ENCODE measurements around the gene IHH. TPM values are rescaled to one million over a fixed set of nuclear protein-coding genes. Genes with fewer than 3 reads are reported as not detected.

The IHH gene
- total and polyA plus RNA-seq, 2 of the 8 experiments (the other 6 are each of a cell fraction or from before 2014, with no cell fraction given) = 0.03 TPM; not detected in 1

- TF ChIP-seq RAD21 (IDR thresholded peaks at IDR 0.05 in 1 of 2, conservative IDR thresholded peaks at IDR 0.05 in 1 of 2; ENCODE audit: low read depth in 2 of 2, low read length in 2 of 2) (no peak), SP1 (IDR thresholded peaks at IDR 0.05; ENCODE audit: low read depth, low read length) (no peak), TAF7 (optimal IDR thresholded peaks at IDR 0.05; ENCODE audit: borderline replicate concordance, low read depth, low read length) (no peak), SIRT6 (IDR thresholded peaks at IDR 0.05; ENCODE audit: low read length) (no peak), USF2 (IDR thresholded peaks at IDR 0.05; ENCODE audit: low read length) (no peak)
- TF ChIP-seq, protein P1, sequence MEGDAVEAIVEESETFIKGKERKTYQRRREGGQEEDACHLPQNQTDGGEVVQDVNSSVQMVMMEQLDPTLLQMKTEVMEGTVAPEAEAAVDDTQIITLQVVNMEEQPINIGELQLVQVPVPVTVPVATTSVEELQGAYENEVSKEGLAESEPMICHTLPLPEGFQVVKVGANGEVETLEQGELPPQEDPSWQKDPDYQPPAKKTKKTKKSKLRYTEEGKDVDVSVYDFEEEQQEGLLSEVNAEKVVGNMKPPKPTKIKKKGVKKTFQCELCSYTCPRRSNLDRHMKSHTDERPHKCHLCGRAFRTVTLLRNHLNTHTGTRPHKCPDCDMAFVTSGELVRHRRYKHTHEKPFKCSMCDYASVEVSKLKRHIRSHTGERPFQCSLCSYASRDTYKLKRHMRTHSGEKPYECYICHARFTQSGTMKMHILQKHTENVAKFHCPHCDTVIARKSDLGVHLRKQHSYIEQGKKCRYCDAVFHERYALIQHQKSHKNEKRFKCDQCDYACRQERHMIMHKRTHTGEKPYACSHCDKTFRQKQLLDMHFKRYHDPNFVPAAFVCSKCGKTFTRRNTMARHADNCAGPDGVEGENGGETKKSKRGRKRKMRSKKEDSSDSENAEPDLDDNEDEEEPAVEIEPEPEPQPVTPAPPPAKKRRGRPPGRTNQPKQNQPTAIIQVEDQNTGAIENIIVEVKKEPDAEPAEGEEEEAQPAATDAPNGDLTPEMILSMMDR (IDR thresholded peaks at IDR 0.05; ENCODE audit: control extremely low read depth in 1 of 3, insufficient read depth in 1 of 3, low read depth in 1 of 3, low read length in 3 of 3) = no peak
Measured at GRCh38 chr2:219107758-219108157, 47.0 kb upstream of the IHH start (continued).

Measured in H1 (cell line).